H1 (cell line): Measurements from ENCODE around the gene RNU5D-1. TPM values are rescaled to one million over a fixed set of nuclear protein-coding genes. Genes with fewer than 3 reads are reported as not detected.

ENCODE experiments used
- CTCF ChIA-PET: fragments of 300-600 bp; sonication (Branson Sonifier 250); formaldehyde crosslinking; loops from one replicate; lab custom pipeline; 2021; ENCODE audit not compliant: partially characterized antibody; lab: Charles Lee
- POLR2A ChIA-PET: fragments of 300-600 bp; sonication (Branson Sonifier 250); formaldehyde crosslinking; loops from one replicate; lab custom pipeline; 2021; ENCODE audit warnings: inconsistent platforms; ENCODE audit not compliant: partially characterized antibody; lab: Charles Lee
- DNase-seq, 2 experiments: peaks; one replicate each; pipeline versions ENCODE4 v3.0.0 to v3.0.0-alpha.2; 2010 to 2022; ENCODE audit warnings: low spot score in 2 of 2, low read depth in 1 of 2, mixed read lengths in 1 of 2
- FAIRE-seq: peaks from 2 replicates; lab custom pipeline; 2011; peaks lifted over from hg19 to GRCh38; lab: Jason Lieb, UNC
- H2AFZ ChIP-seq: 2 replicates; pipeline ENCODE4 v1.8.1; 2012; ENCODE audit warnings: low read length, inconsistent platforms
- H2AK5ac ChIP-seq: 2 replicates; pipeline ENCODE4 v1.6.1; 2013; ENCODE audit warnings: low read depth, low read length
- H2BK120ac ChIP-seq: replicated peaks from 2 replicates; pipeline ENCODE3; 2013; ENCODE audit warnings: low read depth, low read length, inconsistent platforms
- H2BK12ac ChIP-seq: 2 replicates; pipeline ENCODE4 v1.6.1; 2013; ENCODE audit warnings: low read depth, low read length
- H2BK15ac ChIP-seq: 2 replicates; pipeline ENCODE4 v1.6.1; 2013; ENCODE audit warnings: low read length
- H2BK20ac ChIP-seq: 2 replicates; pipeline ENCODE4 v1.6.1; 2013; ENCODE audit warnings: low read length
- H2BK5ac ChIP-seq: 2 replicates; pipeline ENCODE4 v1.6.1; 2013; ENCODE audit warnings: low read depth, low read length
- H3K14ac ChIP-seq: 2 replicates; pipeline ENCODE4 v1.6.1; 2013; ENCODE audit warnings: inconsistent platforms; ENCODE audit not compliant: insufficient read length
- H3K18ac ChIP-seq: 2 replicates; pipeline ENCODE4 v1.6.1; 2013; ENCODE audit warnings: low read length; ENCODE audit errors: extremely low read depth
- H3K23ac ChIP-seq: 2 replicates; pipeline ENCODE4 v1.6.1; 2013; ENCODE audit warnings: inconsistent platforms; ENCODE audit not compliant: insufficient read length
- H3K23me2 ChIP-seq: 2 replicates; pipeline ENCODE4 v1.6.1; 2013; ENCODE audit warnings: low read depth, low read length
- H3K27ac ChIP-seq: 2 replicates; pipeline ENCODE4 v1.6.1; 2011; ENCODE audit warnings: low read depth, low read length, inconsistent platforms
- H3K27me3 ChIP-seq, 4 experiments: replicated peaks in 1 of 4; 1 replicate in 1 of 4; 2 replicates in 3 of 4; pipeline versions ENCODE4 v1.6.1 to v1.8.1; 2011 to 2013; ENCODE audit warnings: low read length in 3 of 4, mild to moderate bottlenecking in 3 of 4, inconsistent platforms in 2 of 4, mixed read lengths in 2 of 4, moderate library complexity in 1 of 4; ENCODE audit not compliant: control insufficient read depth in 3 of 4, insufficient read depth in 3 of 4; ENCODE audit errors: extremely low read depth in 1 of 4
- H3K36me3 ChIP-seq, 4 experiments: 2 replicates each; pipeline versions ENCODE4 v1.6.1 to v1.8.1; 2011 to 2013; ENCODE audit warnings: mild to moderate bottlenecking in 4 of 4, low read length in 3 of 4, moderate library complexity in 2 of 4, control low read depth in 1 of 4, inconsistent platforms in 1 of 4; ENCODE audit not compliant: insufficient read depth in 4 of 4, control insufficient read depth in 2 of 4
- H3K4ac ChIP-seq: replicated peaks from 2 replicates; pipeline ENCODE3; 2013; ENCODE audit warnings: low read length, low read depth, mixed read lengths, inconsistent platforms; ENCODE audit not compliant: insufficient read length
- H3K4me1 ChIP-seq, 4 experiments: replicated peaks in 1 of 4; 1 replicate in 1 of 4; 2 replicates in 3 of 4; pipeline versions ENCODE4 v1.6.1 to v1.8.1; 2011 to 2013; ENCODE audit warnings: low read length in 3 of 4, inconsistent platforms in 2 of 4, mixed read lengths in 1 of 4; ENCODE audit not compliant: insufficient read depth in 4 of 4, control insufficient read depth in 3 of 4
- H3K4me2 ChIP-seq, 2 experiments: 2 replicates each; pipeline versions ENCODE4 v1.6.1 to v1.8.1; 2011 to 2013; ENCODE audit warnings: low read depth in 2 of 2, low read length in 2 of 2, control low read depth in 1 of 2, inconsistent platforms in 1 of 2, mild to moderate bottlenecking in 1 of 2; ENCODE audit not compliant: insufficient read depth in 1 of 2
- H3K4me3 ChIP-seq, 4 experiments: fragments of 200-600, 300-600 bp in 1 of 4; sonication (generic), shearing (Covaris generic), sonication (Bioruptor Twin) in 1 of 4; 2 replicates each; pipeline versions ENCODE4 v1.5.1 to v1.8.1; 2011 to 2016; ENCODE audit warnings: low read length in 4 of 4, low read depth in 3 of 4, control low read depth in 2 of 4, inconsistent platforms in 2 of 4, mild to moderate bottlenecking in 2 of 4, mixed read lengths in 1 of 4, moderate library complexity in 1 of 4; ENCODE audit not compliant: insufficient read depth in 2 of 4; ENCODE audit errors: extremely low read depth in 1 of 4
- H3K56ac ChIP-seq: replicated peaks from 2 replicates; pipeline ENCODE3; 2013; ENCODE audit warnings: low read depth, mild to moderate bottlenecking, mixed read lengths, low read length, inconsistent platforms; ENCODE audit not compliant: insufficient read length
- H3K79me1 ChIP-seq: 2 replicates; pipeline ENCODE4 v1.6.1; 2013; ENCODE audit warnings: low read depth, low read length, control low read depth
- H3K79me2 ChIP-seq, 2 experiments: 2 replicates each; pipeline versions ENCODE4 v1.6.1 to v1.8.1; 2012 to 2013; ENCODE audit warnings: low read length in 2 of 2, mild to moderate bottlenecking in 2 of 2, inconsistent platforms in 1 of 2; ENCODE audit not compliant: insufficient read depth in 2 of 2, control insufficient read depth in 1 of 2
- H3K9ac ChIP-seq, 4 experiments: replicated peaks in 1 of 4; 1 replicate in 1 of 4; 2 replicates in 3 of 4; pipeline versions ENCODE4 v1.6.1 to v1.8.1; 2011 to 2013; ENCODE audit warnings: low read depth in 3 of 4, low read length in 3 of 4, control low read depth in 2 of 4, mild to moderate bottlenecking in 2 of 4, moderate library complexity in 2 of 4, inconsistent platforms in 1 of 4; ENCODE audit errors: extremely low read depth in 1 of 4
- H3K9me3 ChIP-seq, 2 experiments: 2 replicates each; pipeline versions ENCODE4 v1.6.1 to v1.8.1; 2012 to 2013; ENCODE audit warnings: mild to moderate bottlenecking in 2 of 2, moderate library complexity in 2 of 2, control low read depth in 1 of 2, inconsistent platforms in 1 of 2, low read depth in 1 of 2, low read length in 1 of 2, mixed read lengths in 1 of 2; ENCODE audit not compliant: insufficient read depth in 2 of 2
- H4K20me1 ChIP-seq, 2 experiments: replicated peaks in 1 of 2; 2 replicates each; pipeline versions ENCODE3 to v1.8.1; 2011 to 2013; ENCODE audit warnings: inconsistent platforms in 2 of 2, low read length in 2 of 2, mild to moderate bottlenecking in 1 of 2; ENCODE audit not compliant: insufficient read depth in 2 of 2, control insufficient read depth in 1 of 2
- H4K5ac ChIP-seq: 2 replicates; pipeline ENCODE4 v1.6.1; 2013; ENCODE audit warnings: low read length, low read depth, mixed read lengths, inconsistent platforms; ENCODE audit not compliant: insufficient read length
- H4K8ac ChIP-seq: 2 replicates; pipeline ENCODE4 v1.8.0; 2013; ENCODE audit warnings: mild to moderate bottlenecking, moderate library complexity, low read length, inconsistent platforms; ENCODE audit not compliant: insufficient read depth; ENCODE audit errors: extremely low read depth
- H4K91ac ChIP-seq: replicated peaks from 2 replicates; pipeline ENCODE3; 2013; ENCODE audit warnings: low read length, mixed read lengths, inconsistent platforms; ENCODE audit not compliant: insufficient read length
- BACH1 ChIP-seq: IDR thresholded peaks from 2 replicates; pipeline ENCODE4 v1.6.1; 2012; ENCODE audit warnings: low read length, improper control_type of control experiment
- BRCA1 ChIP-seq: IDR thresholded peaks from 2 replicates; pipeline ENCODE4 v1.6.1; 2012; ENCODE audit warnings: low read depth, low read length, improper control_type of control experiment
- FOSL1 ChIP-seq: IDR thresholded peaks from 2 replicates; pipeline ENCODE4 v1.6.1; 2011; ENCODE audit warnings: mild to moderate bottlenecking, low read depth, low read length, moderate library complexity; ENCODE audit not compliant: insufficient read depth
- HDAC6 ChIP-seq: IDR thresholded peaks from one replicate; pipeline ENCODE4 v1.7.1; 2012; ENCODE audit warnings: low read depth, mild to moderate bottlenecking, inconsistent platforms, low read length, moderate library complexity
- KDM1A ChIP-seq: fragments of 200-600, 300-600 bp; sonication (generic); IDR thresholded peaks from 2 replicates; pipeline ENCODE4 v1.7.1; 2016; ENCODE audit warnings: mild to moderate bottlenecking, low read length, borderline replicate concordance
- KDM4A ChIP-seq: IDR thresholded peaks from one replicate; pipeline ENCODE4 v1.7.1; 2012; ENCODE audit warnings: low read depth, mild to moderate bottlenecking, moderate library complexity, low read length, inconsistent platforms; ENCODE audit not compliant: severe bottlenecking
- RBBP5 ChIP-seq: IDR thresholded peaks from 2 replicates; pipeline ENCODE4 v1.7.1; 2012; ENCODE audit warnings: low read depth, mild to moderate bottlenecking, inconsistent platforms, low read length, moderate library complexity, borderline replicate concordance
- SAP30 ChIP-seq: fragments of 300-600 bp; sonication (generic); IDR thresholded peaks from 2 replicates; pipeline ENCODE4 v1.7.1; 2012; ENCODE audit warnings: low read length, moderate library complexity, mild to moderate bottlenecking, inconsistent platforms; ENCODE audit not compliant: insufficient read depth, insufficient replicate concordance
- SRF ChIP-seq: IDR thresholded peaks from 2 replicates; pipeline ENCODE4 v1.6.1; 2011; ENCODE audit warnings: mild to moderate bottlenecking, low read depth, low read length, moderate library complexity
- USF2 ChIP-seq: IDR thresholded peaks from 2 replicates; pipeline ENCODE4 v1.6.1; 2011; ENCODE audit warnings: low read length, improper control_type of control experiment
- ZNF274 ChIP-seq: IDR thresholded peaks from 2 replicates; pipeline ENCODE4 v1.7.0; 2012; ENCODE audit warnings: low read length, borderline replicate concordance; ENCODE audit errors: extremely low read depth
- whole genome bisulfite sequencing, 2 experiments: shearing (Covaris generic) in 1 of 2; methylation state at CpG; one replicate each; pipeline versions ENCODE4 v1.1.6 to v1.1.7; 2013 to 2015; ENCODE audit warnings: low lambda C conversion rate in 2 of 2, mixed read lengths in 2 of 2, inconsistent platforms in 1 of 2, low coverage in 1 of 2, missing lambda C conversion rate in 1 of 2; ENCODE audit not compliant: insufficient replicate concordance in 2 of 2, insufficient coverage in 1 of 2, insufficient read length in 1 of 2; ENCODE audit errors: extremely low coverage in 1 of 2, missing lambda C conversion rate in 1 of 2; 5-methylcytosine and 5-hydroxymethylcytosine counted together
- polyA plus RNA-seq, 7 experiments: library from polyadenylated mRNA; depleted of rRNA in 3 of 7; stranded (reverse) in 5 of 7; unstranded in 2 of 7; fragments of >200 nt in 5 of 7; fragments of 200-250 nt in 2 of 7; gene quantifications; 1 replicate in 5 of 7; 2 replicates in 1 of 7; 4 replicates in 1 of 7; pipeline versions ENCODE4 v1.2.1 to v1.2.3, GENCODE V29; 2011 to 2013; ENCODE audit warnings: missing spikeins in 2 of 7, mixed read lengths in 2 of 7
- total RNA-seq: library from RNA; stranded (reverse); fragmentation: NEBNext Ultra II Directional; extraction: Animal tissue kit (Norgen Biotek cat#: 25700); gene quantifications from 2 replicates; pipeline ENCODE4 v1.2.1, GENCODE V29; 2021
- TF ChIP-seq, protein P1 (sequence below): IDR thresholded peaks from 2 replicates; pipeline ENCODE4 v1.6.1; 2012; ENCODE audit warnings: inconsistent platforms

The RNU5D-1 gene
- total and polyA plus RNA-seq, 2 of the 8 experiments (the other 6 are each of a cell fraction or from before 2014, with no cell fraction given): under 0.01 TPM; not detected in 1

- no peak overlapping the region for H2BK12ac ChIP-seq
- H4K8ac ChIP-seq: no peak overlapping the region
- H3K27ac ChIP-seq: no peak overlapping the region
- 84% methylated on average over 6 of the region's 6 CpGs; no CpG with 5 or more reads in 1 of the 2 experiments for WGBS, 2 experiments
- H2AFZ ChIP-seq: no peak overlapping the region
- no peaks in the 10 kb centered on the region for H4K20me1 ChIP-seq
- POLR2A ChIA-PET: interaction anchor here (1.1 to 3.6 kb wide), 3 partner anchors 8 to 106 kb away, joined by 4 to 30 read pairs (median 9); partner anchors contain the start of gene RNU5D-1
- H3K4me1 ChIP-seq: no peaks in the 10 kb centered on the region; a peak in 2 of 7 replicates
- no peak overlapping the region for H4K5ac ChIP-seq
- H3K4ac ChIP-seq: no peak overlapping the region
- no peak overlapping the region for H3K18ac ChIP-seq
- H3K9me3 ChIP-seq: no peaks in the 10 kb centered on the region; a peak in 1 of 4 replicates
- no peaks in the 10 kb centered on the region for H3K79me2 ChIP-seq
- H3K79me1 ChIP-seq: no peaks in the 10 kb centered on the region
- H3K9ac ChIP-seq: no peak overlapping the region
- no peak overlapping the region for H3K14ac ChIP-seq
- no peak for TF ChIP-seq SRF
- TF ChIP-seq HDAC6: no peak
- TF ChIP-seq BRCA1: no peak
- no peak for TF ChIP-seq FOSL1
- no peak for TF ChIP-seq KDM1A
- no peak for TF ChIP-seq KDM4A
- no peak for TF ChIP-seq USF2
- TF ChIP-seq ZNF274: no peak
- no peak for TF ChIP-seq SAP30
- TF ChIP-seq RBBP5: no peak
- TF ChIP-seq, protein P1, sequence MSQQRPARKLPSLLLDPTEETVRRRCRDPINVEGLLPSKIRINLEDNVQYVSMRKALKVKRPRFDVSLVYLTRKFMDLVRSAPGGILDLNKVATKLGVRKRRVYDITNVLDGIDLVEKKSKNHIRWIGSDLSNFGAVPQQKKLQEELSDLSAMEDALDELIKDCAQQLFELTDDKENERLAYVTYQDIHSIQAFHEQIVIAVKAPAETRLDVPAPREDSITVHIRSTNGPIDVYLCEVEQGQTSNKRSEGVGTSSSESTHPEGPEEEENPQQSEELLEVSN: no peak
- TF ChIP-seq BACH1: no peak
- no peak overlapping the region for H2BK20ac ChIP-seq
- H3K36me3 ChIP-seq: no peaks in the 10 kb centered on the region
- no peak overlapping the region for H3K23ac ChIP-seq
- CTCF ChIA-PET: interaction anchor here (1.5 to 10.2 kb wide), 3 partner anchors 11 to 18 kb away, joined by 4 to 107 read pairs (median 25); partner anchors contain the start of gene RNU5D-1
- H2BK5ac ChIP-seq: no peak overlapping the region
- DNase-seq (no peak), FAIRE-seq (no peak)
- no peak overlapping the region for H2AK5ac ChIP-seq
- no peak overlapping the region for H2BK120ac ChIP-seq
- H3K27me3 ChIP-seq: peaks cover 0 to 3% (median 0%) of the 10 kb centered on the region in 4 experiments; a peak in 1 of 7 replicates
- no peaks in the 10 kb centered on the region; the same call in 1 of the 2 replicates for H3K23me2 ChIP-seq
- no peak overlapping the region for H3K4me2 ChIP-seq
- H2BK15ac ChIP-seq: no peak overlapping the region
- no peak overlapping the region for H3K4me3 ChIP-seq
- no peak overlapping the region for H3K56ac ChIP-seq
- no peak overlapping the region for H4K91ac ChIP-seq
These were observed 17.6 kb downstream of the RNU5D-1 start for GRCh38 chr1:44713321-44713781.
